HEK293 (cell line): Measurements from ENCODE around the gene RASGRP3.

Experiments
- CTCF ChIA-PET: fragments of 350-600 bp; formaldehyde crosslinking; extraction: SDS; loops from one replicate; lab custom pipeline; 2021; ENCODE audit warnings: antibody characterized with exemption; lab: Yijun Ruan, JAX
- POLR2A ChIA-PET: fragments of 300-600 bp; formaldehyde crosslinking; extraction: SDS; loops from one replicate; lab custom pipeline; 2020; ENCODE audit warnings: antibody characterized with exemption, inconsistent platforms; lab: Yijun Ruan, JAX
- H3K27ac ChIP-seq: fragments of 200-500 bp; sonication (Bioruptor generic); 2 replicates; pipeline ENCODE4 v1.5.1; 2014; ENCODE audit warnings: low read depth, low read length, control low read depth, inconsistent platforms; ENCODE audit errors: extremely low read depth
- H3K36me3 ChIP-seq, 2 experiments: fragments of 200-500 bp in 1 of 2; sonication (Bioruptor generic) in 1 of 2; 1 replicate in 1 of 2; 2 replicates in 1 of 2; pipeline ENCODE4 v1.5.1; 2014 to 2017; ENCODE audit warnings: inconsistent platforms in 2 of 2, low read length in 2 of 2; ENCODE audit not compliant: control insufficient read depth in 2 of 2, insufficient read depth in 1 of 2
- H3K4me1 ChIP-seq: fragments of 200-500 bp; sonication (Bioruptor generic); 2 replicates; pipeline ENCODE4 v1.5.1; 2014; ENCODE audit warnings: mild to moderate bottlenecking, low read length, inconsistent platforms; ENCODE audit not compliant: control insufficient read depth, insufficient read depth
- H3K4me3 ChIP-seq: 2 replicates; pipeline ENCODE4 v1.5.1; 2011; ENCODE audit warnings: low read depth, mild to moderate bottlenecking, control low read depth, low read length, moderate library complexity
- H3K9me3 ChIP-seq: fragments of 200-500 bp; sonication (Bioruptor generic); 2 replicates; pipeline ENCODE4 v1.5.1; 2014; ENCODE audit warnings: low read depth, low read length, inconsistent platforms; ENCODE audit not compliant: control insufficient read depth, insufficient read depth
- HOXA7 ChIP-seq: sonication (generic); formaldehyde crosslinking; IDR thresholded peaks from 2 replicates; pipeline ENCODE4 v1.8.1; 2022; ENCODE audit warnings: missing genetic modification reagents, borderline replicate concordance
- INSM2 ChIP-seq: fragments of 450-650 bp; formaldehyde crosslinking; IDR thresholded peaks from 2 replicates; pipeline ENCODE4 v1.5.1; 2016; ENCODE audit warnings: missing biosample characterization, missing genetic modification characterization
- KLF9 ChIP-seq: fragments of 450-650 bp; formaldehyde crosslinking; IDR thresholded peaks from 2 replicates; pipeline ENCODE4 v1.5.1; 2016; ENCODE audit warnings: missing biosample characterization, missing genetic modification characterization, low read depth
- MEIS1 ChIP-seq: sonication (generic); formaldehyde crosslinking; IDR thresholded peaks from 2 replicates; pipeline ENCODE4 v1.8.1; 2022; ENCODE audit warnings: missing genetic modification reagents, mild to moderate bottlenecking, borderline replicate concordance
- TSHZ1 ChIP-seq: fragments of 450-650 bp; formaldehyde crosslinking; IDR thresholded peaks from 2 replicates; pipeline ENCODE4 v1.5.1; 2016; ENCODE audit warnings: missing biosample characterization, missing genetic modification characterization, borderline replicate concordance
- ZBTB11 ChIP-seq: fragments of 450-650 bp; formaldehyde crosslinking; conservative IDR thresholded peaks from 2 replicates; pipeline ENCODE4 v1.5.1; 2016; ENCODE audit warnings: low read depth, missing biosample characterization, missing genetic modification characterization
- ZNF10 ChIP-seq: fragments of 450-650 bp; formaldehyde crosslinking; IDR thresholded peaks from 2 replicates; pipeline ENCODE4 v1.5.1; 2017; ENCODE audit warnings: missing biosample characterization, missing genetic modification characterization
- ZNF2 ChIP-seq: fragments of 450-650 bp; formaldehyde crosslinking; IDR thresholded peaks from 2 replicates; pipeline ENCODE4 v1.5.1; 2016; ENCODE audit warnings: missing biosample characterization, missing genetic modification characterization
- ZNF23 ChIP-seq: fragments of 450-650 bp; formaldehyde crosslinking; IDR thresholded peaks from 2 replicates; pipeline ENCODE4 v1.5.1; 2016; ENCODE audit warnings: missing biosample characterization, missing genetic modification characterization, borderline replicate concordance
- ZNF239 ChIP-seq: fragments of 450-650 bp; formaldehyde crosslinking; IDR thresholded peaks from 2 replicates; pipeline ENCODE4 v1.5.1; 2016; ENCODE audit warnings: missing biosample characterization, missing genetic modification characterization
- ZNF302 ChIP-seq: fragments of 450-650 bp; formaldehyde crosslinking; IDR thresholded peaks from 2 replicates; pipeline ENCODE4 v1.5.1; 2016; ENCODE audit warnings: missing biosample characterization, missing genetic modification characterization, low read depth
- ZNF324 ChIP-seq: fragments of 450-650 bp; formaldehyde crosslinking; IDR thresholded peaks from 2 replicates; pipeline ENCODE4 v1.5.1; 2016; ENCODE audit warnings: missing biosample characterization, missing genetic modification characterization
- ZNF433 ChIP-seq: fragments of 450-650 bp; formaldehyde crosslinking; IDR thresholded peaks from 2 replicates; pipeline ENCODE4 v1.5.1; 2016; ENCODE audit warnings: missing biosample characterization, missing genetic modification characterization, low read depth
- ZNF548 ChIP-seq: fragments of 450-650 bp; formaldehyde crosslinking; IDR thresholded peaks from 2 replicates; pipeline ENCODE4 v1.5.1; 2016; ENCODE audit warnings: missing biosample characterization, missing genetic modification characterization
- ZNF645 ChIP-seq: fragments of 450-650 bp; formaldehyde crosslinking; IDR thresholded peaks from 2 replicates; pipeline ENCODE4; 2016; ENCODE audit warnings: missing biosample characterization, missing genetic modification characterization
- ZNF692 ChIP-seq: fragments of 450-650 bp; formaldehyde crosslinking; IDR thresholded peaks from 2 replicates; pipeline ENCODE4 v1.5.1; 2016; ENCODE audit warnings: missing biosample characterization, missing genetic modification characterization
- ZNF707 ChIP-seq: fragments of 450-650 bp; formaldehyde crosslinking; IDR thresholded peaks from 2 replicates; pipeline ENCODE4 v1.5.1; 2016; ENCODE audit warnings: missing biosample characterization, missing genetic modification characterization
- ZNF747 ChIP-seq: fragments of 450-650 bp; formaldehyde crosslinking; IDR thresholded peaks from 2 replicates; pipeline ENCODE4 v1.5.1; 2016; ENCODE audit warnings: missing biosample characterization, missing genetic modification characterization
- ZNF837 ChIP-seq: fragments of 450-650 bp; formaldehyde crosslinking; IDR thresholded peaks from 2 replicates; pipeline ENCODE4 v1.5.1; 2016; ENCODE audit warnings: missing biosample characterization, missing genetic modification characterization
- ZSCAN16 ChIP-seq: fragments of 450-650 bp; formaldehyde crosslinking; IDR thresholded peaks from 2 replicates; pipeline ENCODE4 v1.5.1; 2016; ENCODE audit warnings: missing biosample characterization, missing genetic modification characterization
- ZSCAN30 ChIP-seq: fragments of 450-650 bp; IDR thresholded peaks from 2 replicates; pipeline ENCODE4 v1.5.1; 2018; ENCODE audit warnings: missing biosample characterization, mild to moderate bottlenecking, missing genetic modification characterization, moderate library complexity

RASGRP3 gene

GRCh38 chr2:33577668-33578067 lies 101.2 kb downstream of the RASGRP3 start:
- Histone ChIP-seq H3K36me3 (no peaks in the 10 kb centered on the region), H3K4me3 (no peak overlapping the region), H3K27ac (no peak overlapping the region), H3K4me1 (no peaks in the 10 kb centered on the region), H3K9me3 (no peaks in the 10 kb centered on the region)
- TF ChIP-seq MEIS1 (CRISPR knock-in tag) (no peak), TSHZ1 (tag by site-specific recombination) (no peak), ZNF10 (tag by site-specific recombination) (no peak), HOXA7 (CRISPR knock-in tag) (no peak), ZNF837 (tag by site-specific recombination) (no peak), ZNF645 (no peak), ZNF239 (no peak), ZNF302 (tag by site-specific recombination) (no peak), ZNF324 (tag by site-specific recombination) (no peak), ZSCAN30 (tag by site-specific recombination) (no peak), ZBTB11 (tag by site-specific recombination) (no peak), KLF9 (tag by site-specific recombination) (no peak)
- ChIA-PET POLR2A (no interaction called here), CTCF (no interaction called here)

DNA sequence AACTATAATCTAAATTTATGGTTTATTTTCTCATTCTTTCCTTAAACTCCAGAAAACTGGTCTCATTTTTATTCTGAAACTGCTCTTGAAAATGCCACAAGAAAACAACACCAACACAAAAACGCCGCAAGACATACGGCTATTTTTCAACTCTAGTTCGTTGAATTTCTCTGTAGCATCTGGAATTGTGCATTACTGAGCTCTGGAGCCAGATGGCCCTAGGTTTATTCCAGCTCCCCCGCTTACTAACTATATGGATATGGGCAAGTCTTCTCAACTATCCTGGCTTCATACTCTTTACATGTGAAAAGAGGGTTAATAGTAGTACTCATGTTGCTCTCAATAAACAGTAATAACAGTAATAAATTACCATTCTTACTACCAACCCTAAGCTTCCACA lies 102.8 kb downstream of the RASGRP3 start:
- Histone ChIP-seq H3K4me1 (no peaks in the 10 kb centered on the region), H3K27ac (no peak overlapping the region), H3K36me3 (peaks cover 0 to 9% of the 10 kb centered on the region in 2 experiments; a peak in 2 of 3 replicates), H3K4me3 (no peak overlapping the region), H3K9me3 (no peaks in the 10 kb centered on the region)
- CTCF ChIA-PET, result interaction anchor here (1.2 kb wide), 1 partner anchor 199 kb away, joined by 3 read pairs; no protein-coding TSS in a partner anchor
- POLR2A ChIA-PET, result no interaction called here
- TF ChIP-seq ZNF548 (tag by site-specific recombination) (no peak), ZNF2 (tag by site-specific recombination) (no peak), ZNF747 (no peak), ZSCAN16 (tag by site-specific recombination) (no peak), ZBTB11 (tag by site-specific recombination) (no peak), ZNF707 (tag by site-specific recombination) (no peak), INSM2 (tag by site-specific recombination) (no peak), ZNF692 (tag by site-specific recombination) (no peak), ZNF23 (no peak), ZNF433 (tag by site-specific recombination) (no peak)
